NCI-H524 treated with DMSO at 0.1 percent for 48 hours (cell line): Measurements from ENCODE around the gene TPST2.
"Not testable (repeated sequence)": the region's sequence is repeated elsewhere in the genome, so short reads cannot be mapped to it uniquely, and the experiment has no call there.

Experiments used
- DNase-seq: peaks from one replicate; lab custom pipeline; 2025; lab: John Stamatoyannopoulos, UW

Gene TPST2

GRCh38 chr22:26589845-26590736 lies at the start of gene TPST2:
TSS of gene TPST2 (minus strand) at chr22:26590132. CDS start at chr22:26541630, 48,502 bp downstream.
- DNase-seq = no peak

GRCh38 chr22:26636296-26636695 lies 46.4 kb upstream of the TPST2 start:
- DNase-seq = no peak

GRCh38 chr22:26635117-26635516 lies 45.2 kb upstream of the TPST2 start:
- DNase-seq = no peak

- DNase-seq = no peak
These were observed 44.3 kb upstream of the TPST2 start for GRCh38 chr22:26634189-26634588.

GRCh38 chr22:26632422-26633155 lies 42.7 kb upstream of the TPST2 start:
- DNase-seq = no peak

GRCh38 chr22:26631282-26631681 lies 41.4 kb upstream of the TPST2 start:
- no peak for DNase-seq

GRCh38 chr22:26629988-26630761 lies 40.2 kb upstream of the TPST2 start:
- DNase-seq = no peak

GRCh38 chr22:26624803-26625202 lies 34.9 kb upstream of the TPST2 start:
- DNase-seq = no peak

GRCh38 chr22:26623984-26624383 lies 34.1 kb upstream of the TPST2 start:
- DNase-seq = no peak

GRCh38 chr22:26621663-26622062 lies 31.7 kb upstream of the TPST2 start, which contains the start of gene CRYBA4:
TSS of gene CRYBA4 (plus strand) at chr22:26621963. CDS start at chr22:26622597, 634 bp downstream.
- DNase-seq = no peak

GRCh38 chr22:26620197-26620596 lies 30.3 kb upstream of the TPST2 start:
- no peak for DNase-seq

GRCh38 chr22:26619510-26619909 lies 29.6 kb upstream of the TPST2 start:
- no peak for DNase-seq

- no peak for DNase-seq
These were observed 28.5 kb upstream of the TPST2 start for GRCh38 chr22:26618455-26618854.

GRCh38 chr22:26617271-26618199 lies 27.6 kb upstream of the TPST2 start, which contains the start of gene CRYBB1:
TSS of gene CRYBB1 (minus strand) at chr22:26618027. CDS start at chr22:26616319, 1,708 bp downstream.
- no peak for DNase-seq

- DNase-seq = peak; percentile 15
These were observed 26.7 kb upstream of the TPST2 start for GRCh38 chr22:26616650-26617049.

GRCh38 chr22:26615830-26616435 lies 26.0 kb upstream of the TPST2 start:
- no peak for DNase-seq

GRCh38 chr22:26615149-26615548 lies 25.2 kb upstream of the TPST2 start:
- no peak for DNase-seq

- DNase-seq = no peak
These were observed 24.4 kb upstream of the TPST2 start for GRCh38 chr22:26614322-26614721.

- not testable (repeated sequence) for DNase-seq
These were observed 23.8 kb upstream of the TPST2 start for GRCh38 chr22:26613753-26614152.

GRCh38 chr22:26612652-26613051 lies 22.7 kb upstream of the TPST2 start:
- DNase-seq = no peak

- DNase-seq = no peak
These were observed 21.1 kb upstream of the TPST2 start for GRCh38 chr22:26610996-26611395.
